Urothelium cell line (cell line): ENCODE measurements around the gene TUBA4B.
A peak's percentile ranks its signal among the peaks of the same experiment; 100 is the strongest.

Source experiments
- DNase-seq: peaks from one replicate; pipeline ENCODE4 v3.0.0; 2011; ENCODE audit warnings: low spot score, mixed read lengths
- FAIRE-seq: peaks from 2 replicates; lab custom pipeline; 2011; peaks lifted over from hg19 to GRCh38; lab: Jason Lieb, UNC

The TUBA4B gene

GRCh38 chr2:219218217-219218731 lies 34.8 kb upstream of the TUBA4B start:
- DNase-seq (no peak), FAIRE-seq (no peak)

- DNase-seq (no peak), FAIRE-seq (no peak)
Measured at GRCh38 chr2:219218732-219219701, 34.0 kb upstream of the TUBA4B start, which contains the start of gene ABCB6. Gene ABCB6, minus strand, starts transcription at chr2:219218958. Its CDS starts 285 bp downstream, at chr2:219218673.

- FAIRE-seq = no peak
- DNase-seq = no peak
Measured at GRCh38 chr2:219219784-219220532, 33.1 kb upstream of the TUBA4B start.

GRCh38 chr2:219220652-219221402 lies 32.2 kb upstream of the TUBA4B start:
- DNase-seq (no peak), FAIRE-seq (no peak)

GRCh38 chr2:219221957-219222518 lies 31.0 kb upstream of the TUBA4B start:
- DNase-seq (no peak), FAIRE-seq (no peak)

- DNase-seq (no peak), FAIRE-seq (no peak)
Measured at GRCh38 chr2:219223831-219224610, 29.0 kb upstream of the TUBA4B start.

GRCh38 chr2:219225350-219225749 lies 27.7 kb upstream of the TUBA4B start:
- FAIRE-seq = no peak
- no peak for DNase-seq

GRCh38 chr2:219228041-219228910 lies 24.8 kb upstream of the TUBA4B start:
- no peak for DNase-seq

GRCh38 chr2:219228911-219229304 lies 24.1 kb upstream of the TUBA4B start:
- no peak for DNase-seq
- FAIRE-seq = no peak

More at GRCh38 chr2:219228041-219228910, 24.8 kb upstream of the TUBA4B start:
- FAIRE-seq = no peak

GRCh38 chr2:219229305-219230058 lies 23.6 kb upstream of the TUBA4B start, which contains the start of the genes ANKZF1 and ATG9A:
Gene ANKZF1, plus strand, starts transcription at chr2:219229806. Its CDS starts 452 bp downstream, at chr2:219230258.
Gene ATG9A, minus strand, starts transcription at chr2:219229636. Its CDS starts 1,612 bp downstream, at chr2:219228024.
- peak; percentile 73 for FAIRE-seq

GRCh38 chr2:219230059-219230540 lies 22.9 kb upstream of the TUBA4B start:
- no peak for FAIRE-seq
- peak; percentile 28 for DNase-seq

More at GRCh38 chr2:219229305-219230058, 23.6 kb upstream of the TUBA4B start, which contains the start of the genes ANKZF1 and ATG9A:
- DNase-seq = peak; percentile 99

- FAIRE-seq = no peak
- no peak for DNase-seq
Measured at GRCh38 chr2:219234331-219234730, 18.7 kb upstream of the TUBA4B start.

- no peak for DNase-seq
- no peak for FAIRE-seq
Measured at GRCh38 chr2:219243291-219243761, 9.7 kb upstream of the TUBA4B start.

- FAIRE-seq = no peak
- no peak for DNase-seq
Measured at GRCh38 chr2:219244789-219245147, 8.3 kb upstream of the TUBA4B start.

- peak; percentile 61 for FAIRE-seq
Measured at GRCh38 chr2:219245148-219245898, 7.7 kb upstream of the TUBA4B start, which contains the start of the genes GLB1L and STK16. Gene GLB1L, minus strand, starts transcription at chr2:219245444. Its CDS starts 1,871 bp downstream, at chr2:219243573. Gene STK16, plus strand, starts transcription at chr2:219245479. Its CDS starts 521 bp downstream, at chr2:219246000.

GRCh38 chr2:219245899-219246230 lies 7.2 kb upstream of the TUBA4B start:
- FAIRE-seq = no peak
- no peak for DNase-seq

More at GRCh38 chr2:219245148-219245898, 7.7 kb upstream of the TUBA4B start, which contains the start of the genes GLB1L and STK16:
- DNase-seq = peak; percentile 96
